HG03378 (cell line): ENCODE data around the gene GCN1.
A peak's percentile ranks its signal among the peaks of the same experiment; 100 is the strongest.

ENCODE experiments used
- ATAC-seq: cut with Tn5 transposase; IDR thresholded peaks from one replicate; pipeline ENCODE4 v1.9.1; 2021; ENCODE audit warnings: mild to moderate bottlenecking, moderate library complexity; ENCODE audit not compliant: unreplicated experiment

Gene GCN1

DNA sequence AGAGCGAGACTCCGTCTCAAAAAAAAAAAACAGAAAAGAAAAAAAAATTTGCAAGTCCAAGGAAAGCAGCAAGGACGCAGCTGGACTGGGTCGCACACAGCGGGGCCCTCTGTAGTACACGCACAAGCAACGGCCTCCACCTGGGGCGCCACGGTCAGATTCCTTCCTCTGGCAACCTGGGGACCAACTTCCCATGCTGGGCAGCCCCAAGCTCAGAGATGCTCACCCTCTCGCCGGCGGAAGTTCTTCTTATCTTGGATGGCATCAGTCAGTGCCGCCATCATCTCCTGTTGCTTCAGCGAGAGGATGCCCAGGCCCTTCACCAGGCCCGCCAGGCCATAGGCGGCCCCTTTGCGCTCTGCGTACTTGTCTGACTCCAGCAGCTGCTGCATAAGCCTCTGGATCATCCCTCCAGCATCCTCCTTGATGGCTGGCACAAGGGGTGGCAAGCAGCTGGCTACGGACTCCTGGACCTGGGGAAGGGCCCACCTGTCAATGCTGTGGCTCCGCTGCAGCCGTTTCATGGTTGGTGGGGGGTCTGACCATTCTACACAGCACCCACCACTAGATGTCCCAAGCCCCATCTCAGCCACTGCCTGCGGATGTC, 43.5 kb downstream of the GCN1 start:
- no peak for ATAC-seq

GRCh38 chr12:120148011-120148410, 46.5 kb downstream of the GCN1 start:
- no peak for ATAC-seq

DNA sequence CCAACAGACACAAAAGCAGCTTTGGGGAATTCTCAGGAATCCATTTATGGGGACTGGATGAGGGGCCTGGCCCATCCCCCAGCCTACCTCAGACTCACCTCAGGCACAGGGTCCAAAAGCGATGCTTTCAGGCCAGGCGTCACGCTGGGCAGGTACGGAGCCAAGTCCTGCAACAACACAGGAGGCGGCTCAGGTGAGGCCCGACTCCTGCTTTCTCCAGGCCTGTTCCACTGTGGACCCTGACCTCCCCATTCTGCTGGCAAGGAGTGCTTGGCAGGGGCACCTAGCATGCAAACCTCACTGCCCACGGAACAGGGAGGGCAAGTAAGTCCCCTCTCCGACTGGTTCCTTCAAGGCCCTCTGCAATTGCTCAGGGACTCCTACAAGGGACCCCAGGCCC, 49.4 kb downstream of the GCN1 start:
- no peak for ATAC-seq

DNA sequence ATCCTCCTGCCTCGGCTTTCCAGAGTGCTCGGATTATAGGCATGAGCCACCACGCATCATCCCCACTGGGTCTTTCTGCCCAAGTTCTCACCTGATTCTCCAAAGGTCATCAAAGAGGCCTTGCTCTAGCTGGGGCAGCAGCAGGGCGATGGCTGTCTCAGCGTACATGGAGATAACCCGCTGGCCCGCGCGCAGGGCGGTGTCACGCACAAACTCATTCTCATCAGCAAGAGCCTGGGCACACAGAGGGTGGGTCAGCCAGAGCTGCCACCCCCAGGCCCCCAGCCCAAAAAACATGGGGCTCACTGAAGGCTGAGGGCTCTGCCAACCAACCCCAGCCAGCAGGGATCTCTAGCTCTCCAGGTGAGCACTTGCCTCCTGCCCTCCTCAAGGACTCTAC, 50.3 kb downstream of the GCN1 start:
- no peak for ATAC-seq

DNA sequence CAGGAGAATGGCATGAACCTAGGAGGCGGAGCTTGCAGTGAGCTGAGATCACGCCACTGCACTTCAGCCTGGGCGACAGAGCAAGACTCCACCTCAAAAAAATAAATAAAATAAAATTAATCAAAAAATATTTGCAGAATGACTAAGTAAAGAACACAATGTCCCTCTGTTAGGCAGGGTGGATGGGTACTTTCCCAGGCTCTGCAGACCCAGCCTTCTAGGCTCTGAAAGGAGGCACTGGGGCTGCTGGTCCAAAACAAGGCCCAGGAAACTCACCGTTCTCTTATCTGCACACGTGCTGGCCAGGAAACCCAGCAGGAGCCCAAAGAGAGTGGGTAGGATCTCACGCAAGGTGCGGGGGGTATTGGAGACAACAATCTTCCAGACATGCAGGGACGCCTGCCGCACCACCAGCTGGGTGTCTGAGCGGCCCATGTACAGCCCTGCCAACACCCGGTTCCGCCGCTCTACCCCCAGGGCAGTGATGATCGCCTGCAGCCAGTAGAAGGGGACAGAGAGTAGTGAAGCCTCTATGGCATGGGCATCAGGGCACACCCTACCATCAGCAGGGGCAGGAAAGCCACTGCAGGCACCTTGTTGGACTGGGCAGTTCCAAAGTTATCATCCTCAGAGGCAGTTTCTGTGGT, 52.2 kb downstream of the GCN1 start:
- ATAC-seq = no peak

DNA sequence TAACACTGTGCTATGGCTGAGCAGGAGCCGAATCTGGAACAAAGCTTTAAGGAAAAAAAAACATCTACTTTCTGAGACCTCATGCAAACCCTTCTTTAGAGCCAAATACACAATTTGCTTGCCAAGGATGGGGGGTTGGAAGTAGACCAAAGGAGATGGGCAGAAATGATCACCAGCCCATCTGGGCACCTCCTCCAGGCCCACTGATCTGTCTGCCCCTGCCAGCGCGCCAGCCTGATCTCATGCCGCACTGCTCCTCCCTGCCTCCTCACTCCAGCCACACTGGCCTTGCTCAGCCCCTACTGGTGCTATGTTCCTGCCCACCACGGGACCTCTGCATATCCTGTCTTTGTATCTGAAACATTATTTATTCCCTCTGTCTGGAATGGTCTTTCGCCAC, 53.2 kb downstream of the GCN1 start:
- no peak for ATAC-seq

DNA sequence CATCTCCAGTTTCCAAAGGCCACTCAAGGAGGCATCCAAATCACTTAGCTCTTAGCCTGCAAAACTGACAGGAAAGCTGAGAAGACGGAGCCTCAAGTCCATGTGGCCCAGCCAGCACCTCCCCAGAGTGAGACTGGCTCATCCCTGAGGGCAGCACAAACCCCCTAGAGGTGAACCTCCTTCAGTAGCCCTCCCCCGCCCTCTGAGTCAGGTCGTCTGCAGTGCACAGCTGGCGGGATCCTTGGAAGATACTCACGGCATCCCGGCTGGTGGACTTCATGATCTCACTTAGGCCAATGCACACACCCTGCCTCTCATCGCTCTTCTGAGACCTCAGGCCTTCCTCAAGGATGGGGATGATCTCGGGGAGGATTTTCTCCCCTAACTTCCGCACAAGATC, 53.9 kb downstream of the GCN1 start:
- no peak for ATAC-seq

DNA sequence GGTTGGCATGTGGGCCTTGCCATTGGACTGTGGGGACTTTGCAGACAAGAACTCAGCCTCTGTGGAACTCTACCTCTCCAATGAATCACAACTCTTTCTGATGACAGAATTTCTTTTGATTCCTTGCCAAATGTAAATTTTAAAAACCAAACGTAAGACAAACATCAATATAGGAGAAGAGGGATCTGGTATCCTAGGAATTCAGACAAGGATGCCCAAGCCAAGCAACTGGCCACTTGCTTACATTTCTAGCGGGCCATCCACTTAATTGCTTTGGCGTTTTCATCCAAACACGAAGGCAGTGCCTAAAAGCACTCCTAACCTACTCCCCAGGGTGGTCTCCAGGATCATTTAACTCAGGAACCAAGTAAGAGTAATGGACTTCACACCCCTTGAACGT, 54.6 kb downstream of the GCN1 start:
- no peak for ATAC-seq

DNA sequence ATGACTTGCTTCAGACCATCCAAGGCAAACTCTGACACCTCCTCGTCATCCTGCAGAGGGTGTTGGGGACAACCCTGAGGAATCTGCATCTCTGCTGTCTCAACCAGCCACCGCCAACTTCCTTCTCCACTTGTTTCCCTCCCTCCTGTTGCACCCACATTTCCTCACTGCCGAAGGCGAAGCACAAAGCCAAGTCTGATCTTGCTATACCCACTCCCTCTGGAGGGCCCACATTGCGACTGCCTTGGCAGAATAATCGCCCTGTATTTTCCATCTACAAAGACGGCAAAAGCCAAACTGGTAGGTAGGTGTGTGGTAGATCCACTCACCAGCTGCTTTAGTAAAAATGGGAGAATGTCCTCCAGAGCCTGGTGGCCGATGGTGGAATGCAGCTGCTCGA, 56.1 kb downstream of the GCN1 start:
- ATAC-seq = no peak

- no peak for ATAC-seq
Measured at GRCh38 chr12:120137833-120138232, 56.7 kb downstream of the GCN1 start.

GRCh38 chr12:120136093-120136770, 58.3 kb downstream of the GCN1 start:
- no peak for ATAC-seq

DNA sequence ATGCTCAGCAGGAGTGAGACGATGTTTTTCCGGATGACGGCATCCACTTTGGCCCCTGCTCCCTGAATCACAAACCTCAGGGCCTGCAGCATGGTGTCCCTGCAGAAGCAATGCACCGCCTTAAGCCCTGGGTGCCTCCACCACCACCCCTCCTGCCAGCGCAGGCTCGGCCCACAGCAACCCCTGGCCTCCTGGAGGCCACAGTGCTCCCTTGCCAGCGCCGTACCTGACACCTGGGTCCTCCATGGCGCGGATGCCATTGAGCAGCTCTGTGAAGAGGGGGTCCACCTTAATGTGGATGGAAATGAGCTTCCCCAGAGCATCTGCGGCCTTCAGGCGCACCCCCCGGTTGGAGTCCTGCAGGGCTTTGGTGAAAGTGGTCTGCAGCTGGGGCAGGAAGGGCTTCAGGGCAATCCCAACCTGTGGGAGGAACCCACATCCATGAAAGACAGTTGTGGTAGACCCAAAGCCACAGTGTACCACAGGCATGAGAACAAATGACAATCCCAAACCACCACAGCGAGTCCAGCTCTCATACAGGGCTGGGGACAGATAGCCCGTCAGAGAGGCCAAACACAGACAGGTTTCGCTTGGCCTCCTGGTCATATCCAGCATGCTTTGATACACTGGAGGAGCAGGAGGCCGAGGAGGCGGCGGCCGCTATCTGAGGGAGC, 60.1 kb downstream of the GCN1 start:
- no peak for ATAC-seq

DNA sequence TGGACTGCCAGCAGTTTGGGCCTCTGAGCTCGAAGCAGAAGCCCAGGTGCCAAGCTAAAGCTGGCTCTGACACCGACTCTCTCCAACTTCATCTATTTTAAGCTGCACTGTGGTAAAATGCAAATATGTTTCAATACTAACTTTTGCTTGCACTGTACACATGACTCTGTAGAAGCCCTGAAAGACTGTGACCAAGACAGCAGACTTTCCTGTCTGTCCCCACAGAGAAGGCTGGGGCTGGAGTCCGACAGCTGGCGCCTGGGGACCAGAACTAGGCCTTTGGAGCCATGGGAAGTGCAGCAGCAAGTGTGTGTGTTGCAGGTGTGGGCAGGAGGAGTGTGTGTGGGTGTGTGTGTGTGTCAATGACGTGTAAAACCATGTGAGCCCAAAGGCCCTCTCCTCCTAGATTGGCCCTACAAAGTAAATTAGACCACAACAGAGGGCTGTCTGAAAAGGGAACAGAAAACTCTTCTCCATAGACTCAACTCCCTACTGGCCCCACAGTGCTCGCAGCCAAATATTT, 61.6 kb downstream of the GCN1 start:
- ATAC-seq = peak; percentile 84

DNA sequence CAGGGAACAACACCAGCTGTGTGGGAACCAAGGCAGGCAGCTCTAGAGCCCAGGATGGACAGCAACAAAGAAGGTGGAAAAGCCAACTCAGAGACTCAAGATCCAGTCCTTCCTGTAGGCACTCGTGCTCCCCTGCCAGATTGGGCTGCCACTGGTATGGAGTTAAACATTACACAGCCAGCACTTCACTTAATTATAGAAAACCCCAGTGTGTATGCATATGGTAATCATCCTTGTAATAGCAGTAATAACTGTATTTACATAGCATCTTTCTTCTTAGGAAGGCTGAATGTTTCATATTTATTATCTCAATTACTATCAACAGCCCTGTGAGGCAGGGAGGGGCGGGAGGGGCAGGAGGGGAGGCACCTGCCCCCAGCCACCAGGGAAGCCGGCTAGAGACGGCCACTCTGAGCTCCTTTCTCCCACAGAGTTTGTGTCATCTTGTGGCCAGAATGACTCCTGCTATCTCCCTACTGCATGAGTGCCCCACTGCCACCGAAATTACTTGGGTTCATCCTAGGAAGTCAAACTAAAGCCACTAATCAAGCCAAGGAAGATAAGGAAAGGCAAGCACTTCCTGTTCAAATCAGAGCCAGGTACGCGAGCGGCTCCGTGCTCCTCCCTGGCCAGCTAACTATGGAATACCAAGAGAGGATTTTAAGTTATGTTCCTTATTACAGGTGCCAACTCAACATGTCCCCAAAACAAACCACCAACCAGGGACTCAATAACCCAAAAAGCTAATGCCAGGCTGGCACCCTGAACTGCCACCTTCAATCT, 62.3 kb downstream of the GCN1 start:
- no peak for ATAC-seq

DNA sequence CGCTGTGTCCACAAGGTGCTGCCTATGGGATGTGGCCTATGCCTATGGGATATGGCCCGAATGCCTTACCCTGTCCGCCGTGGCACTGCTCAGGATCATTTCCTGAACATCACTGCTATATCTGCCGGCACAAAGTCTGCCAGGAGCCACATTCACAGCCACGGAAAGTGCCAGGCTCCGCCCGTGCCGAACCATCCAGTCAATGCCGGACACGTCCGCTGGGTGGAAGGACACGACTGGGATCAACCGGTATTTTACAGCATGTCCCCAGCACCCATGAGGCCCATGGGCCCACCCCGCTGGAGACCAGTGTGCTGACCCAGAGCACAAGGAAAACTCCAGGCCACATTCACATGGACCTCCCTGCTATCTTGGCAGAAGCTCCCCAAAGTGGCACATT, 63.4 kb downstream of the GCN1 start:
- no peak for ATAC-seq

GRCh38 chr12:120130011-120130410, 64.5 kb downstream of the GCN1 start:
- ATAC-seq = no peak

GRCh38 chr12:120126635-120127005, 67.9 kb downstream of the GCN1 start:
- no peak for ATAC-seq

- ATAC-seq = no peak
Measured at GRCh38 chr12:120125792-120126634, 68.5 kb downstream of the GCN1 start.

DNA sequence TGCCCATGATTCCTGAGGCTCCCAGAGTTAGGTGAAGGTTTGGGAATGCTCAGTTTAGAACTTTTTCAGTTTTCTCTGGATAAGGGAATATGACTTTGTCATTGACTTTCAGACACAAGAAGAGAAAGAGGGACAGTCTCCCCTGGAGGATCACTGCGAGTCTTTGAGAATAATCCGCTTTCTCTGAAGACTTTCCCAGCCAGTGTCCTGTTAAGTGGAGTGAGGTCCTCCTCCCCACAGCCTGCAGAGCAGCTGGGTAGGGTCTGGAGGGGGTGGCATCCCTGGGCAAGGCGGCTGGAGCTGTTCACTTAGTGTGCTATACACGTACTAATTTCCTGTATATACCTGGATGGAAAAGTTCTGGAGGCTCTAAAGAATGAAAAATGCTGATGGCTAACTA, 69.5 kb downstream of the GCN1 start:
- ATAC-seq = no peak

DNA sequence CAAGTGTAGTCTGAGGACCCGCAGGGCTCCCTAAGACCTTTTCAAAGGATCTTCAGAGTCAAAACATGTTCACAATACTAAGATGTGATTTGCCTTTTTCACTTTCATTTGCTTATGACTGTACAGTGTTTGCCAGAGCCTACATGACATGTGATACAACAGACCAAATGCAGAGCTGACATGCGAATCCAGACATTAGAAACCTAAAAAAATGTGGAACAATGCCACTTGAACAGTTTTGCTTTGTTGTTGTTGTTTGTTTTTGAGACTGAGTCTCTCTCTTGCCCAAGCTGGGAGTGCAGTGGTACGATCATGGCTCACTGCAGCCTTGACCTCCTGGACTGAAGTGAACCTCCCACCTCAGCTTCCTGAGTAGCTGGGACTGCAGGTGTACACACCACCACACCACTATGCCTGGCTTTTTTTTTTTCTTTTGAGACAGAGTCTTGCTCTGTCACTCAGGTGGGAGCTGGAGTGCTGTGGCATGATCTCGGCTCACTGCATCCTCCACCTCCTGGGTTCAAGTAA, 72.7 kb downstream of the GCN1 start:
- peak; percentile 33 for ATAC-seq
